HepG2 (cell line): ENCODE measurements around the gene TCFL5. TPM values are rescaled to one million over a fixed set of nuclear protein-coding genes. Genes with fewer than 3 reads are reported as not detected.
A peak's percentile ranks its signal among the peaks of the same experiment; 100 is the strongest.

Experiments used
- ATAC-seq: fragments of 200-7000 bp; cut with Tn5 transposase; 3 replicates; pipeline ENCODE4 v1.9.1; 2020; ENCODE audit warnings: mild to moderate bottlenecking, moderate library complexity
- BruUV-seq: library from RNA; stranded (reverse); fragments of 400-500 nt; replicated peaks from 2 replicates; lab custom pipeline; 2021; lab: Mats Ljungman, UMichigan
- CTCF ChIA-PET: fragments of 300-600 bp; formaldehyde crosslinking; extraction: SDS; loops from one replicate; lab custom pipeline; 2021; ENCODE audit warnings: low total read pairs, inconsistent platforms, low intra/inter-chr PET ratio; lab: Yijun Ruan, JAX
- POLR2A ChIA-PET: fragments of 350-600 bp; sonication (Branson Sonifier 250); formaldehyde crosslinking; loops from one replicate; lab custom pipeline; 2020; ENCODE audit warnings: antibody characterized with exemption, inconsistent platforms; lab: Yijun Ruan, JAX
- DNase-seq: peaks from one replicate; pipeline ENCODE4 v3.0.0-alpha.2; 2015; ENCODE audit warnings: low spot score
- FAIRE-seq: peaks from 3 replicates; lab custom pipeline; 2011; peaks lifted over from hg19 to GRCh38; lab: Jason Lieb, UNC
- H2AFZ ChIP-seq: one replicate; pipeline ENCODE4 v1.6.1; 2011; ENCODE audit warnings: low read length, inconsistent platforms
- H3K27ac ChIP-seq: fragments of 300-600 bp; 3 replicates; pipeline ENCODE4 v1.8.0; 2011; ENCODE audit warnings: mixed run types, mild to moderate bottlenecking, mixed read lengths, low read length, inconsistent platforms; ENCODE audit not compliant: insufficient read depth; ENCODE audit errors: extremely low read length
- H3K27me3 ChIP-seq, 2 experiments: fragments of 200-600 bp in 1 of 2; 2 replicates in 1 of 2; 3 replicates in 1 of 2; pipeline versions ENCODE4 v1.6.0 to v1.8.0; 2011; ENCODE audit warnings: low read length in 2 of 2, mild to moderate bottlenecking in 2 of 2, moderate library complexity in 2 of 2, inconsistent platforms in 1 of 2; ENCODE audit not compliant: insufficient read depth in 2 of 2, control insufficient read depth in 1 of 2
- H3K36me3 ChIP-seq, 2 experiments: fragments of 200-600 bp in 1 of 2; replicated peaks in 1 of 2; 2 replicates in 1 of 2; 3 replicates in 1 of 2; pipeline versions ENCODE4 v1.5.1 to v1.8.0; 2011; ENCODE audit warnings: low read length in 2 of 2, inconsistent platforms in 1 of 2; ENCODE audit not compliant: insufficient read depth in 2 of 2, control insufficient read depth in 1 of 2
- H3K4me1 ChIP-seq: 2 replicates; pipeline ENCODE4 v1.5.1; 2012; ENCODE audit warnings: low read length, inconsistent platforms; ENCODE audit not compliant: insufficient read depth
- H3K4me2 ChIP-seq: 2 replicates; pipeline ENCODE4 v1.6.0; 2011; ENCODE audit warnings: low read depth, low read length, inconsistent platforms
- H3K4me3 ChIP-seq, 3 experiments: fragments of 200-600 bp in 1 of 3; sonication (generic), shearing (Covaris generic) in 1 of 3; replicated peaks in 1 of 3; 2 replicates each; pipeline ENCODE4 v1.5.1; 2011 to 2016; ENCODE audit warnings: low read length in 3 of 3, inconsistent platforms in 2 of 3, low read depth in 2 of 3, mild to moderate bottlenecking in 2 of 3, control low read depth in 1 of 3, mixed read lengths in 1 of 3; ENCODE audit not compliant: insufficient read depth in 1 of 3
- H3K79me2 ChIP-seq: one replicate; pipeline ENCODE4 v1.6.1; 2011; ENCODE audit warnings: low read length, inconsistent platforms; ENCODE audit not compliant: insufficient read depth
- H3K9ac ChIP-seq: 2 replicates; pipeline ENCODE4 v1.6.0; 2011; ENCODE audit warnings: mild to moderate bottlenecking, low read depth, low read length, inconsistent platforms; ENCODE audit not compliant: insufficient read depth
- H3K9me3 ChIP-seq: 2 replicates; pipeline ENCODE4 v1.5.1; 2012; ENCODE audit warnings: mild to moderate bottlenecking, low read length
- H4K20me1 ChIP-seq: 2 replicates; pipeline ENCODE4 v1.6.0; 2011; ENCODE audit warnings: inconsistent platforms, mild to moderate bottlenecking, low read length, moderate library complexity; ENCODE audit not compliant: insufficient read depth
- AGO1 ChIP-seq: fragments of 200-400 bp; formaldehyde crosslinking; IDR thresholded peaks from 2 replicates; pipeline ENCODE4 v1.6.1; 2017; ENCODE audit warnings: mild to moderate bottlenecking, low read depth, low read length, moderate library complexity; ENCODE audit not compliant: poor library complexity, severe bottlenecking
- AKAP8 ChIP-seq: sonication (generic); formaldehyde crosslinking; IDR thresholded peaks from 2 replicates; pipeline ENCODE4 v1.5.1; 2020; ENCODE audit warnings: mild to moderate bottlenecking, missing genetic modification reagents
- ATF4 ChIP-seq, 2 experiments: fragments of 450-650 bp in 1 of 2; sonication (generic) in 1 of 2; formaldehyde crosslinking; IDR thresholded peaks; 2 replicates each; pipeline versions ENCODE4 v1.5.0 to v1.8.0; 2020 to 2022; ENCODE audit warnings: mild to moderate bottlenecking in 1 of 2, missing genetic modification reagents in 1 of 2
- CBFB ChIP-seq: sonication (generic); formaldehyde crosslinking; IDR thresholded peaks from 2 replicates; pipeline ENCODE4 v1.4.0; 2020; ENCODE audit warnings: missing genetic modification reagents
- HHEX ChIP-seq: IDR thresholded peaks from 2 replicates; pipeline ENCODE4 v1.6.1; 2016; ENCODE audit warnings: control low read depth
- HOXA3 ChIP-seq: sonication (generic); formaldehyde crosslinking; IDR thresholded peaks from 2 replicates; pipeline ENCODE4 v1.5.0; 2020; ENCODE audit warnings: missing genetic modification reagents
- KDM1A ChIP-seq: IDR thresholded peaks from 2 replicates; pipeline ENCODE4 v1.6.1; 2016; ENCODE audit warnings: missing compliant biosample characterization
- LCORL ChIP-seq, 2 experiments: fragments of 450-650 bp in 1 of 2; sonication (generic) in 1 of 2; formaldehyde crosslinking in 1 of 2; IDR thresholded peaks; 2 replicates each; pipeline versions ENCODE4 v1.5.0 to v1.6.1; 2017 to 2020; ENCODE audit warnings: antibody characterized with exemption in 1 of 2, missing genetic modification reagents in 1 of 2
- MXD3 ChIP-seq: IDR thresholded peaks from 2 replicates; pipeline ENCODE4 v1.6.1; 2016; ENCODE audit warnings: mild to moderate bottlenecking, missing biosample characterization, missing genetic modification reagents
- NR0B2 ChIP-seq: sonication (generic); formaldehyde crosslinking; IDR thresholded peaks from 2 replicates; pipeline ENCODE4 v1.4.0; 2020; ENCODE audit warnings: mild to moderate bottlenecking, missing genetic modification reagents
- PAX8 ChIP-seq: sonication (generic); formaldehyde crosslinking; IDR thresholded peaks from 2 replicates; pipeline ENCODE4 v1.8.0; 2022; ENCODE audit warnings: mild to moderate bottlenecking, missing genetic modification reagents, borderline replicate concordance
- PBX2 ChIP-seq: IDR thresholded peaks from 2 replicates; pipeline ENCODE4 v1.6.1; 2016; ENCODE audit warnings: control low read depth
- PRMT3 ChIP-seq: sonication (generic); formaldehyde crosslinking; IDR thresholded peaks from 2 replicates; pipeline ENCODE4 v1.8.1; 2022; ENCODE audit warnings: low read depth, mild to moderate bottlenecking, moderate library complexity, missing genetic modification reagents, borderline replicate concordance
- ZFP62 ChIP-seq: sonication (generic); formaldehyde crosslinking; IDR thresholded peaks from 2 replicates; pipeline ENCODE4 v1.4.0; 2020; ENCODE audit warnings: missing genetic modification reagents
- ZNF317 ChIP-seq: sonication (generic); formaldehyde crosslinking; IDR thresholded peaks from 2 replicates; pipeline ENCODE4 v1.5.0; 2020; ENCODE audit warnings: mild to moderate bottlenecking, missing genetic modification reagents
- ZNF33A ChIP-seq: sonication (generic); formaldehyde crosslinking; IDR thresholded peaks from 2 replicates; pipeline ENCODE4 v1.5.1; 2020; ENCODE audit warnings: missing genetic modification reagents, mild to moderate bottlenecking, moderate library complexity, borderline replicate concordance
- ZNF430 ChIP-seq: sonication (generic); formaldehyde crosslinking; IDR thresholded peaks from 2 replicates; pipeline ENCODE4 v1.9.0; 2021; ENCODE audit warnings: mild to moderate bottlenecking, missing genetic modification reagents
- ZNF546 ChIP-seq: sonication (generic); formaldehyde crosslinking; conservative IDR thresholded peaks from 2 replicates; pipeline ENCODE4 v1.8.1; 2023; ENCODE audit warnings: mild to moderate bottlenecking, missing genetic modification reagents
- ZNF629 ChIP-seq: sonication (generic); formaldehyde crosslinking; conservative IDR thresholded peaks from 2 replicates; pipeline ENCODE4 v1.5.0; 2020; ENCODE audit warnings: missing genetic modification reagents
- ZNF691 ChIP-seq: sonication (generic); formaldehyde crosslinking; IDR thresholded peaks from 2 replicates; pipeline ENCODE4 v1.4.0; 2020; ENCODE audit warnings: missing genetic modification reagents, low read depth, mild to moderate bottlenecking, borderline replicate concordance
- ZNF709 ChIP-seq: sonication (generic); formaldehyde crosslinking; IDR thresholded peaks from 2 replicates; pipeline ENCODE4 v1.5.0; 2020; ENCODE audit warnings: mild to moderate bottlenecking, missing genetic modification reagents
- WGBS: methylation state at CpG from one replicate; pipeline ENCODE4 v1.1.6; 2017; ENCODE audit warnings: low lambda C conversion rate; 5-methylcytosine and 5-hydroxymethylcytosine counted together
- in situ Hi-C: cut with HindIII; loops from 2 replicates; pipeline ENCODE4 v1.10.0; 2017; ENCODE audit warnings: low pct_unique_long_range_greater_than_20kb; ENCODE audit not compliant: extremely low pct_ligation_motif_present
- intact Hi-C: fragments of 100-400 bp; cut with micrococcal nuclease; formaldehyde crosslinking; loops from one replicate; pipeline ENCODE4 v1.10.0; 2022; ENCODE audit not compliant: unreplicated experiment
- polyA plus RNA-seq, 8 experiments: library from polyadenylated mRNA; depleted of rRNA in 3 of 8; stranded (reverse) in 7 of 8; unstranded in 1 of 8; fragments of >200 nt; fragmentation: Illumina TruSeq in 4 of 8; extraction: Trizol in 4 of 8; gene quantifications; 2 replicates each; pipeline versions ENCODE4 v1.2.1 to v1.2.3, GENCODE V29; 2011 to 2016; ENCODE audit warnings: low read depth in 4 of 8, missing spikeins in 1 of 8, mixed read lengths in 1 of 8; ENCODE audit not compliant: insufficient read depth in 1 of 8
- total RNA-seq, 5 experiments: library from RNA; depleted of rRNA; stranded (reverse); fragments of >200 nt; fragmentation: Illumina TruSeq; extraction: Trizol; gene quantifications; 2 replicates each; pipeline ENCODE4 v1.2.3, GENCODE V29; 2016; ENCODE audit warnings: low read depth in 1 of 5

The TCFL5 gene
- total and polyA plus RNA-seq, 2 of the 13 experiments (the other 11 are each of a cell fraction or from before 2014, with no cell fraction given) = 14.8 to 20.0 TPM

- FAIRE-seq (no peak), DNase-seq (peak; percentile 67), ATAC-seq (peak; percentile 8)
- H3K9ac ChIP-seq = peak overlapping the region; percentile 42; the same call in 1 of the 2 replicates
- in situ Hi-C loops = no loop called here
- peaks cover 48% of the 10 kb centered on the region for H3K4me1 ChIP-seq
- BruUV-seq = no TSS peak
- peaks cover 34 to 44% of the 10 kb centered on the region in 2 experiments for H3K36me3 ChIP-seq
- no peaks in the 10 kb centered on the region for H3K9me3 ChIP-seq
- intact Hi-C loops = no loop called here
- POLR2A ChIA-PET = interaction anchor here (0.7 to 6.6 kb wide), 7 partner anchors 9 to 180 kb away, joined by 3 to 110 read pairs (median 5); partner anchors contain the start of genes COL9A3 and MRGBP
- CTCF ChIA-PET = no interaction called here
- H2AFZ ChIP-seq = no peak overlapping the region
- peaks cover 24% of the 10 kb centered on the region for H3K79me2 ChIP-seq
- peak overlapping the region; percentile 82 to 100 (median 96) for H3K4me3 ChIP-seq
- H3K27me3 ChIP-seq = no peaks in the 10 kb centered on the region
- peaks cover 14% of the 10 kb centered on the region; the same call in 1 of the 2 replicates for H4K20me1 ChIP-seq
- H3K27ac ChIP-seq = peak overlapping the region; percentile 35
- peak overlapping the region; percentile 82 for H3K4me2 ChIP-seq
- 19% methylated on average over 23 of the region's 25 CpGs for WGBS
- TF ChIP-seq HHEX (no peak), ZNF546 (CRISPR knock-in tag) (0 out of 2 replicates have a peak, but pooled peaks have one; percentile 17), ZNF629 (CRISPR knock-in tag) (no peak), PBX2 (no peak), ZNF709 (no peak), NR0B2 (CRISPR knock-in tag) (no peak), AGO1 (no peak), HOXA3 (CRISPR knock-in tag) (no peak), PAX8 (CRISPR knock-in tag) (no peak), AKAP8 (CRISPR knock-in tag) (no peak; the same call in 1 of the 2 replicates), MXD3 (no peak), KDM1A (CRISPR knock-in tag) (no peak), PRMT3 (CRISPR knock-in tag) (no peak), ZFP62 (CRISPR knock-in tag) (no peak), ZNF317 (CRISPR knock-in tag) (no peak), CBFB (CRISPR knock-in tag) (0 out of 2 replicates have a peak, but pooled peaks have one; percentile 35), ATF4 (CRISPR knock-in tag; IDR thresholded peaks at IDR 0.05) (no peak), LCORL (IDR thresholded peaks at IDR 0.05) (no peak), LCORL (CRISPR knock-in tag; IDR thresholded peaks at IDR 0.05) (no peak), ZNF691 (CRISPR knock-in tag) (no peak), ZNF430 (peak; percentile 80), ZNF33A (CRISPR knock-in tag) (no peak)
These were observed 57.5 kb downstream of the TCFL5 start for GRCh38 chr20:62804021-62804626.
